RWPE2 (cell line): ENCODE data around the gene BICDL2.

Experiments
- ATAC-seq: fragments of 200-7000 bp; cut with Tn5 transposase; 3 replicates; pipeline ENCODE4 v1.9.1; 2021; ENCODE audit warnings: low read depth
- DNase-seq: peaks from one replicate; pipeline ENCODE4 v3.0.0-alpha.2; 2020; ENCODE audit warnings: low spot score
- H3K27ac ChIP-seq: fragments of 450-650 bp; 2 replicates; pipeline ENCODE4 v1.5.1; 2017; ENCODE audit warnings: mild to moderate bottlenecking; ENCODE audit not compliant: poor library complexity, severe bottlenecking
- H3K27me3 ChIP-seq: fragments of 250-450 bp; sonication (Bioruptor Pico); 2 replicates; pipeline ENCODE4 v1.5.1; 2021; ENCODE audit warnings: mild to moderate bottlenecking, moderate library complexity; ENCODE audit not compliant: insufficient read depth, poor library complexity, severe bottlenecking
- H3K36me3 ChIP-seq: fragments of 250-450 bp; sonication (Bioruptor Pico); 2 replicates; pipeline ENCODE4 v1.5.1; 2020; ENCODE audit warnings: low read depth, mild to moderate bottlenecking, moderate library complexity
- H3K4me1 ChIP-seq: fragments of 250-450 bp; sonication (Bioruptor Pico); 2 replicates; pipeline ENCODE4 v1.5.1; 2021; ENCODE audit warnings: mild to moderate bottlenecking, moderate library complexity; ENCODE audit not compliant: insufficient read depth, poor library complexity, severe bottlenecking
- H3K4me3 ChIP-seq: fragments of 250-450 bp; sonication (Bioruptor Pico); 2 replicates; pipeline ENCODE4 v1.5.1; 2021; ENCODE audit warnings: mild to moderate bottlenecking, moderate library complexity; ENCODE audit not compliant: severe bottlenecking
- H3K9me3 ChIP-seq: fragments of 250-450 bp; sonication (Bioruptor Pico); 2 replicates; pipeline ENCODE4 v1.5.1; 2021; ENCODE audit warnings: mild to moderate bottlenecking, moderate library complexity; ENCODE audit not compliant: severe bottlenecking
- CTCF ChIP-seq: fragments of 450-650 bp; IDR thresholded peaks from one replicate; pipeline ENCODE4 v1.5.1; 2017; ENCODE audit warnings: mild to moderate bottlenecking, moderate library complexity; ENCODE audit not compliant: poor library complexity, severe bottlenecking

The BICDL2 gene

DNA sequence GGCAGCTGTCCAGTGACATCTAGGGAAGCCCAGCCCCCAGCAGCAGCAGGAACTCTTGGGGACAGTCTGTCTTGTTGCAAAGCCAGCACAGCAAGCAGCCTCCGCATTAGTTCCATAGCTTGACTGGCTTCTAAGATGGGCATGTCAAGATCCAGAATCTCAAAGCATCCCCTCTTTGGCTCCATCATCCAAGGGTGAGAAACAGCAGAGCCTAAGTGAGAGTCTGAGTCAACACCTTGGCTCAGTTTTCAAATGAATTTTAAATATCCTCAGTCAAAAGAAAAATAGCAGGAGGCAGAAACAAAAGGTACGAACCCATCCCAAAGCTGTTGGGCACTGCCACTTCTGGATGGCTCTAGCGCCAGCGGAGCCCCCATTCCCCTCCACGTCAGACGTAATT lies 21.8 kb downstream of the BICDL2 start:
- Histone ChIP-seq H3K4me1 (peaks cover 10% of the 10 kb centered on the region), H3K27me3 (no peaks in the 10 kb centered on the region), H3K27ac (no peak overlapping the region), H3K9me3 (no peaks in the 10 kb centered on the region), H3K4me3 (no peak overlapping the region), H3K36me3 (no peaks in the 10 kb centered on the region)
- ATAC-seq (no peak), DNase-seq (no peak)
- TF ChIP-seq CTCF = no peak

- Histone ChIP-seq H3K4me1 (peaks cover 19% of the 10 kb centered on the region), H3K27ac (no peak overlapping the region)
- TF ChIP-seq CTCF = no peak
Observed at GRCh38 chr16:3013998-3014690, 22.6 kb downstream of the BICDL2 start.

GRCh38 chr16:3013491-3013951 lies 23.2 kb downstream of the BICDL2 start:
- DNase-seq (no peak), ATAC-seq (0 out of 3 replicates have a peak, but pooled peaks have one; percentile 1)
- Histone ChIP-seq H3K36me3 (no peaks in the 10 kb centered on the region), H3K4me3 (no peak overlapping the region), H3K27ac (no peak overlapping the region), H3K27me3 (no peaks in the 10 kb centered on the region), H3K4me1 (peaks cover 20% of the 10 kb centered on the region), H3K9me3 (no peaks in the 10 kb centered on the region)
- no peak for TF ChIP-seq CTCF

More at GRCh38 chr16:3013998-3014690, 22.6 kb downstream of the BICDL2 start:
- H3K4me3 ChIP-seq = no peak overlapping the region
- DNase-seq (no peak), ATAC-seq (no peak)
- H3K9me3 ChIP-seq = no peaks in the 10 kb centered on the region
- no peaks in the 10 kb centered on the region for H3K27me3 ChIP-seq
- no peaks in the 10 kb centered on the region for H3K36me3 ChIP-seq

- ATAC-seq (peak; percentile 20; the same call in 1 of the 3 replicates), DNase-seq (no peak)
Observed at GRCh38 chr16:3012828-3013420, 23.8 kb downstream of the BICDL2 start, which contains the start of gene CLDN9. CLDN9 (plus strand) TSS chr16:3012923; CDS start chr16:3013363, 440 bp downstream.

More at GRCh38 chr16:3012828-3013420, 23.8 kb downstream of the BICDL2 start, which contains the start of gene CLDN9:
- Histone ChIP-seq H3K36me3 (no peaks in the 10 kb centered on the region), H3K27me3 (no peaks in the 10 kb centered on the region), H3K27ac (no peak within 1 kb of the TSS), H3K4me1 (peaks cover 20% of the 10 kb centered on the region), H3K4me3 (no peak within 1 kb of the TSS), H3K9me3 (no peaks in the 10 kb centered on the region)
- no peak for TF ChIP-seq CTCF
